Vagina (tissue), 2 donors: Measurements from ENCODE around the gene SHLD1. TPM values are rescaled to one million over a fixed set of nuclear protein-coding genes. Genes with fewer than 3 reads are reported as not detected.
"Not testable (repeated sequence)": the region's sequence is repeated elsewhere in the genome, so short reads cannot be mapped to it uniquely, and the experiment has no call there.

Experiments used
- DNase-seq, 2 donors: peaks; one replicate each; pipeline ENCODE4 v3.0.0-alpha.2; 2017; ENCODE audit errors: extremely low spot score in 2 of 2
- H3K27ac ChIP-seq: fragments of 200-600 bp; sonication (generic); one replicate; pipeline ENCODE4 v1.5.1; 2019
- H3K27me3 ChIP-seq: fragments of 200-600 bp; sonication (generic); one replicate; pipeline ENCODE4 v1.5.1; 2019
- H3K36me3 ChIP-seq, 2 donors: fragments of 200-600 bp; sonication (generic); one replicate each; pipeline ENCODE4 v1.5.1; 2017 to 2019
- H3K4me1 ChIP-seq: fragments of 200-600 bp; sonication (generic); one replicate; pipeline ENCODE4 v1.5.1; 2019
- H3K4me3 ChIP-seq, 2 donors: fragments of 200-600 bp; sonication (generic); 1 replicate in 1 of 2; 2 replicates in 1 of 2; pipeline ENCODE4 v1.5.1; 2016 to 2019
- H3K9me3 ChIP-seq: fragments of 200-600 bp; sonication (generic); one replicate; pipeline ENCODE4 v1.5.1; 2019
- CTCF ChIP-seq, 3 experiments: fragments of 450-650 bp in 2 of 3; fragments of 200-600 bp in 1 of 3; sonication (generic) in 1 of 3; IDR thresholded peaks; one replicate each; pipeline ENCODE4 v1.5.1; 2017 to 2019; ENCODE audit warnings: antibody characterized with exemption in 3 of 3, mild to moderate bottlenecking in 2 of 3, moderate library complexity in 2 of 3
- POLR2A ChIP-seq, 2 donors: fragments of 450-650 bp; IDR thresholded peaks; one replicate each; pipeline ENCODE4 v1.6.1; 2017; ENCODE audit warnings: antibody characterized with exemption in 2 of 2, mild to moderate bottlenecking in 2 of 2, moderate library complexity in 2 of 2
- POLR2AphosphoS5 ChIP-seq, 2 donors: sonication (generic); formaldehyde crosslinking; IDR thresholded peaks; one replicate each; pipeline ENCODE4 v1.9.0; 2017; ENCODE audit warnings: antibody characterized with exemption in 2 of 2, mild to moderate bottlenecking in 2 of 2, low read depth in 1 of 2; ENCODE audit not compliant: insufficient read depth in 1 of 2
- intact Hi-C: fragments of 100-400 bp; cut with DNase I; formaldehyde crosslinking; loops from one replicate; pipeline ENCODE4 v1.15.1; 2023
- total RNA-seq: library from RNA; depleted of rRNA; stranded (reverse); fragments of >200 nt; gene quantifications from one replicate; pipeline ENCODE4 v1.2.3, GENCODE V29; 2016

SHLD1 gene
- total RNA-seq, 1 donor from 2014 or later = 0.98 TPM

- intact Hi-C loops = no loop called here
- Histone ChIP-seq H3K36me3 (no peaks in the 10 kb centered on the region), H3K4me3 (no peak overlapping the region), H3K9me3 (no peaks in the 10 kb centered on the region), H3K27ac (no peak overlapping the region), H3K27me3 (no peaks in the 10 kb centered on the region), H3K4me1 (no peaks in the 10 kb centered on the region)
- DNase-seq = no peak
- TF ChIP-seq POLR2AphosphoS5 (IDR thresholded peaks at IDR 0.05; ENCODE audit: insufficient read depth in 1 of 2, low read depth in 1 of 2) (no peak), CTCF (IDR thresholded peaks at IDR 0.05) (no peak), POLR2A (IDR thresholded peaks at IDR 0.05) (no peak)
Observed at GRCh38 chr20:5735845-5736510, 14.2 kb upstream of the SHLD1 start.

GRCh38 chr20:5737619-5737953 is 12.6 kb upstream of the SHLD1 start:
- intact Hi-C loops = no loop called here
- no peaks in the 10 kb centered on the region for H3K4me1 ChIP-seq
- no peak for TF ChIP-seq POLR2AphosphoS5 (IDR thresholded peaks at IDR 0.05; ENCODE audit: insufficient read depth in 1 of 2, low read depth in 1 of 2)
- no peak for TF ChIP-seq POLR2A (IDR thresholded peaks at IDR 0.05)
- TF ChIP-seq CTCF (IDR thresholded peaks at IDR 0.05) = no peak
- no peaks in the 10 kb centered on the region for H3K36me3 ChIP-seq
- H3K4me3 ChIP-seq = no peak overlapping the region
- no peak overlapping the region for H3K27ac ChIP-seq
- no peaks in the 10 kb centered on the region for H3K9me3 ChIP-seq
- H3K27me3 ChIP-seq = no peaks in the 10 kb centered on the region
- DNase-seq = no peak

GRCh38 chr20:5737966-5738365 is 12.2 kb upstream of the SHLD1 start:
- TF ChIP-seq POLR2A (IDR thresholded peaks at IDR 0.05) = no peak
- TF ChIP-seq POLR2AphosphoS5 (IDR thresholded peaks at IDR 0.05; ENCODE audit: insufficient read depth in 1 of 2, low read depth in 1 of 2) = no peak
- TF ChIP-seq CTCF (IDR thresholded peaks at IDR 0.05) = no peak
- no peaks in the 10 kb centered on the region for H3K9me3 ChIP-seq
- H3K4me1 ChIP-seq = no peaks in the 10 kb centered on the region
- no peak overlapping the region for H3K27ac ChIP-seq
- no peaks in the 10 kb centered on the region for H3K36me3 ChIP-seq
- DNase-seq = no peak
- H3K4me3 ChIP-seq = no peak overlapping the region
- intact Hi-C loops = no loop called here
- H3K27me3 ChIP-seq = no peaks in the 10 kb centered on the region

- H3K4me1 ChIP-seq, H3K36me3 ChIP-seq, H3K27me3 ChIP-seq, intact Hi-C loops, H3K4me3 ChIP-seq, H3K9me3 ChIP-seq, H3K27ac ChIP-seq, DNase-seq: not testable (repeated sequence)
Observed at GRCh38 chr20:5740643-5741042, 9.6 kb upstream of the SHLD1 start.

GRCh38 chr20:5741089-5741488 is 9.1 kb upstream of the SHLD1 start:
- no peak for DNase-seq
- intact Hi-C loops = no loop called here
- no peaks in the 10 kb centered on the region for H3K27me3 ChIP-seq
- H3K9me3 ChIP-seq = no peaks in the 10 kb centered on the region
- H3K4me3 ChIP-seq = no peak overlapping the region
- no peaks in the 10 kb centered on the region for H3K36me3 ChIP-seq
- H3K27ac ChIP-seq = no peak overlapping the region
- TF ChIP-seq POLR2A (IDR thresholded peaks at IDR 0.05) = no peak
- TF ChIP-seq CTCF (IDR thresholded peaks at IDR 0.05) = no peak
- TF ChIP-seq POLR2AphosphoS5 (IDR thresholded peaks at IDR 0.05; ENCODE audit: insufficient read depth in 1 of 2, low read depth in 1 of 2) = no peak
- H3K4me1 ChIP-seq = no peaks in the 10 kb centered on the region
